Hematopoietic multipotent progenitor cell treated with erythropoietin and hydrocortisone succinate and interleukin-3 and kit ligand, for 15 days (in vitro differentiated cells): ENCODE results near the gene ZNF646.

Experiments
- DNase-seq: peaks from one replicate; pipeline ENCODE4 v3.0.0-alpha.2; 2015; ENCODE audit warnings: low spot score

ZNF646 gene

DNA sequence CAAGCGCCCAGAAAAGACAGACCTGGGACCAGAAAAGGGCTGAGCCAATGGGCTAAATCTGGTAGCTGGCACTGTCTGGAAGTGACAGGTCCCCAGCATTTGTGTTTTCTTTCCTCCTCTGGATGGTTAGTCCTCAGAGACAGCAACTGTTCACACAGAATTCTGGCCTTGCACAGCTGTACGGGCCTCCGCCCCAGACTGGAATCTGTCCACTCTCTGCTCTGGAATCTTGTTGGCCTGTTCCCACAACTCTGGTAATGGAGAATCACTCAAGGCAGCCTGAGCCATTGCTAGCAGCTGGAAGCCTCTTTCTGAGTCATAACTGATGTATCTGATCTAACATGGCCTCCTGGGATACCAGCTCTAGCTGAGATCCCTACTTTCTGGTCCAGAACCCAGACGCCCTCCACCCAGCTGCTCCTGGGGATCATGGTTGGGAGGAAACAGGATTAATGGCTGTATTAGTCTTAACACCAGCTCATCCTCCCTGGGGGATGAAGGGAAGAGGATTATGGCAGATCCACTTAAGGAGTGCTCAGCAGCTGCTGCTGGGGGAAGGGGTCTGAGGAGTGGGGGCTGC is 9.2 kb upstream of the ZNF646 start:
- DNase-seq = no peak

DNA sequence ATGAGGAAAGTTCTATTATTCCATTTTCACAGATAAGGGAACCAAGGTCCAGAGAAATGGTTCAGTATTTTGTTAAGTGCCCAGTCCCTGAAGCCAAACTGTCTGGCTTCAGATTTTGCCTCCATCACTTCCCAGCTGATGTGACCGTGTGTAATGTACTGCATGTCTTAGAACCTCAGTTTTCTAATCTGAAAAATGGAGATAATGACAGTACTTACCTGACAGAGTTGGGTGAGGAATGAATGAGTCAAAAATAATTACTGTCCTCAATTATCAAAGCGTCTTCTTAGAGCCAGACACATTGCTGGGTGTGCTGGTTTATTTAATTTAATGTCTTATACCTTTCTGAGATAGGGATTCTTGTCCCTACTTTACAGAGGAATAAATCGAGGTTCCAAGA is 6.9 kb upstream of the ZNF646 start:
- DNase-seq = no peak

DNA sequence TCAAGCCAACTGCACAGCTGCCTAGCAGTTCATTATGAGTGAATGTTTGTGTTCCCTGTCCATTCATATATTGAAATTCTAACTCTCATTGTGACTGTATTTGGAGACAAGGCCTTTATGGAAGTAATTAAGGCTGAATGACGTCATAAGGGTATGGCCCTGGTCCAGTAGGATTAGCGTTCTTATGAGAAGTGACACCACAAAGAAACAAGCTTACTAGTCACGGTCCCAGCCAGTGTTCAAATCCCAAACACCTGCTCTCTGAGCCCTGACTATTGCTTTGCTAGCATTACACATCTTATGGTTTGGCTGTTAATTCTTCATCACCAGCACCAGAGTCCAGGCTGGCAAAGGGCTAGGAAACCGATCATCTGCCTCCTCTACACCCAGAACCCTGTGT is 2.4 kb upstream of the ZNF646 start:
- peak; percentile 12 for DNase-seq

DNA sequence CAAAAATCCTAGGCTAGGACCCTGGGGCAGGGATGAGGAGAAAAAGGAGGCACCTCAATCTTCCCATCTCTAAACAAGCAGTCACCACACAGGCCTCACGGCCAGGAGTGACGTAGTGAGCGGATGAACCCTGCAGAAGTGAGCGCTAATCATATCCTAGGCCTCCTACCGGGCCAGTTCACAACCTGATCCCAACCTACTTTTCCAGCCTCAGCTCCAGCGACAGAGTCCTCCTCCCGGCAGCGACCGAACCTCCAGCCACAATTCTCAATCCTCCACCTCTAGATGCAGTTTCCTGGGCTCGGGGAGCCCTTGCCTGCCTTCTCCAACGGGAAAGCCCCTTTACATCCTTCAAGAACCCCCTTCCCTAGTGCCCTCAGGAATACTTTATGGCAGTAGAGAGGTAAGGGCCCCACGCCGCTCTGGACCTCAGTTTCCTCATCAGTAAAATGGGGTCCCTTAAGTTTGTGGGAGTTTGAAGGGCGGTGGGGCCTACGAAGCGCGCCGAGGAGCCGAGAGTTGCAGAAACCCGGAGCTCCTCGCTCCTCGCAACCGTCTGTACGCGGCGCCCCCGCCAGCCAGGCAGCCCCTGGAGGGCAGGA is 1.6 kb upstream of the ZNF646 start:
- peak; percentile 47 for DNase-seq

DNA sequence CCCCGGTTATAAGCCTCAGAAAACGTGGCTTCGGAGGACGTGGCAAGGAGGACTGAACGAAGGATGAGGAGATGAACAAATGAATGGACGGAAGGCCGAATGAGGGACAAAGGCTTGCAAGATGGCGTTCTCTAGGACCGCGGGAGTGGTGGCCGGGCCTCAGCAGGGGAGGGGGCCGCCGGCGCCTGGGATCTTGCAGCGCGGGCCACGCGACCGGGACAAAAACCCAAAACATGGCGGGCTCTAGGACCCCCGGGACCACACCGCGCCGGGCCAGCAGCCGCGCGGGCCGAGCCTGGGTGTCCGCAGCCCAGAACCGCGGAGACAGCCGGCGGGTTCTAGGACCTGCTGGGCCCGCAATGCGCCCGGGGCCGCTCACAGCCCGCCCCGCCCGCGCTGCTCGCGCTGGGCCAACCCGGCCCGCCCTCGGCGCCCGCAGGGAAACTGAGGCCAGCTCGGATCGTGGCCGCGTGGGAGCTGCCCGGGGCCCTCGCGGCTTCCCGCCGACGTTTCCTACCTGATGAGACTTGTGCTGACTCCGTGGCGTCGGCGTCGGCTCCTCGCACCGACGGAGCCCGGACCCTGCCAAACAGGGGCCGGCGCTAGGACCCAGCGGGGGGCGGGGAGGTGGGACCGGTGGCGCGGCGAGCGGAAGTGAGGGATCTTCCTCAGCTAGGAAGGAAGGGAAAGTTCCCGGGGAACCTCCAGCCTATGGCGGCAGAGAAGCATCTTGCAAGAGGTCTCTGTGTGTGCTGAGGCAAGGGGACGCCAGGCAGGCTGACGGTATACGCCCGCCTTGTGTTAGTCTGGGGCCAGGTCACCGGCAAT is 866 bp upstream of the ZNF646 start:
- DNase-seq = peak; percentile 82

DNA sequence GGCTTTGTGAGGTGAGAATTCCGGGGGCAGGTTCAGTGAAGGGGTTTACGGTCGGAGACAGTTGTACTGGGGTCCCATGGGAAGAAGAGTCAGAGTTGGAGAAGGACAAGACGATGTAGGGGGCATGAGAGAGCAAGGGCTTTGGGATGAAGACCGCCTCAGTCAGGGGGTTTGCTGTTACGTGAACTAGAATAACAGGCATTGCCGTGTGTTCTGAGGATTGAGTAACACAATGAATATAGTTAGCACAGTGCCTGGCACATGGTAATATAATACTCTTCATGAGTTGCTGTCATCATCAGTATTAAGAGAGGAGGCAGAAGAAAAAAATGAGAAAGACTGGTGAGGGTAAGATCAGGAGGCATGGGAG is 577 bp downstream of the ZNF646 start:
- no peak for DNase-seq

DNA sequence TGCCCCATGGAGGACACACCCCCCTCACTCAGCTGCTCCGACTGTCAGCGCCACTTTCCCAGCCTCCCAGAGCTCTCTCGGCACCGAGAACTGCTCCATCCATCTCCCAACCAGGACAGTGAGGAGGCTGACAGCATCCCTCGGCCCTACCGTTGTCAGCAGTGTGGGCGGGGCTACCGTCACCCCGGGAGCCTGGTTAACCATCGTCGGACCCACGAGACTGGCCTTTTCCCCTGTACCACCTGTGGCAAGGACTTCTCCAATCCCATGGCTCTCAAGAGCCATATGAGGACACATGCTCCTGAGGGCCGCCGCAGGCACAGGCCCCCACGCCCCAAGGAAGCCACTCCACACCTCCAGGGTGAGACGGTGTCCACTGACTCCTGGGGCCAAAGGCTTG is 2.1 kb downstream of the ZNF646 start:
- no peak for DNase-seq

DNA sequence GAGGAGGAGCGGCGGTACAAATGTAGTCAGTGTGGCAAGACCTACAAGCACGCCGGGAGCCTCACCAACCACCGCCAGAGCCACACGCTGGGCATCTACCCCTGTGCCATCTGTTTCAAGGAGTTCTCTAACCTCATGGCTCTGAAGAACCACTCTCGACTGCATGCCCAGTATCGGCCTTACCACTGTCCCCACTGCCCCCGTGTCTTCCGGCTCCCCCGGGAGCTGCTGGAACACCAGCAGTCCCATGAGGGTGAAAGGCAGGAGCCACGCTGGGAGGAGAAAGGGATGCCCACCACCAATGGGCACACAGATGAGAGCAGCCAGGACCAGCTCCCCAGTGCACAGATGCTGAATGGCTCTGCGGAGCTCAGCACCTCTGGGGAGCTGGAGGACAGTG is 2.8 kb downstream of the ZNF646 start:
- DNase-seq = no peak

DNA sequence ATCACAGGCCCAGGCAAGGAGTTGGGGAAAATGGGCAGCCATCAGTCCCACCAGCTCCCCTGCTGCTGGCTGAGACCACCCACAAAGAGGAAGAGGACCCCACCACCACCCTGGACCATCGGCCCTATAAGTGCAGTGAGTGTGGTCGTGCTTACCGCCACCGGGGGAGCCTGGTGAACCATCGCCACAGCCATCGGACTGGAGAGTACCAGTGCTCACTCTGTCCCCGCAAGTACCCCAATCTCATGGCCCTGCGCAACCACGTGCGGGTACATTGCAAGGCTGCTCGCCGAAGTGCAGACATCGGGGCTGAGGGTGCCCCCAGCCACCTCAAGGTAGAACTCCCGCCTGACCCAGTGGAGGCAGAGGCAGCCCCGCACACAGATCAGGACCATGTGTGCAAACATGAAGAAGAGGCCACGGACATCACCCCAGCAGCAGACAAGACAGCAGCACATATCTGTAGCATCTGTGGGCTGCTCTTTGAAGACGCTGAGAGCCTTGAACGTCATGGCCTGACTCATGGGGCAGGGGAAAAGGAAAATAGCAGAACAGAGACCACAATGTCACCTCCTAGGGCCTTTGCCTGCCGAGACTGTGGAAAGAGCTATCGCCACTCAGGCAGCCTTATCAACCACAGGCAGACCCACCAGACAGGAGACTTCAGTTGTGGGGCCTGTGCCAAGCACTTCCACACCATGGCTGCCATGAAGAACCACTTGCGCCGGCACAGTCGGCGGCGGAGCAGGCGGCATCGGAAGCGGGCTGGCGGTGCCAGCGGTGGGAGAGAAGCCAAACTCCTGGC is 3.6 kb downstream of the ZNF646 start:
- peak; percentile 83 for DNase-seq

DNA sequence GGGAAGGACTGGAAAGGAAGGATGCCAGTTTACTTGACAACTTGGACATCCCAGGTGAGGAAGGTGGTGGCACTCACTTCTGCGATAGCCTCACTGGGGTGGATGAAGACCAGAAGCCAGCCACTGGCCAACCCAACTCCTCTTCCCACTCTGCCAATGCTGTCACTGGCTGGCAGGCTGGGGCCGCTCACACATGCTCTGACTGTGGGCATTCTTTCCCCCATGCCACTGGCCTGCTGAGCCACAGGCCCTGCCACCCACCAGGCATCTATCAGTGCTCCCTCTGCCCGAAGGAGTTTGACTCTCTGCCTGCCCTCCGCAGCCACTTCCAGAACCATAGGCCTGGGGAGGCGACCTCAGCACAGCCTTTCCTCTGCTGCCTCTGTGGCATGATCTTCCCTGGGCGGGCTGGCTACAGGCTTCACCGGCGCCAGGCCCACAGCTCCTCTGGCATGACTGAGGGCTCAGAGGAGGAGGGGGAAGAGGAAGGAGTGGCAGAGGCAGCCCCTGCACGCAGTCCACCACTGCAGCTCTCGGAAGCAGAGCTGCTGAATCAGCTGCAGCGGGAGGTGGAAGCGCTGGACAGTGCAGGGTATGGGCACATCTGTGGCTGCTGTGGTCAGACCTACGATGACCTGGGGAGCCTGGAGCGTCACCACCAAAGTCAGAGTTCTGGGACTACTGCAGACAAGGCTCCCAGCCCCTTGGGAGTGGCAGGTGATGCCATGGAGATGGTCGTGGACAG is 4.5 kb downstream of the ZNF646 start:
- DNase-seq = no peak

DNA sequence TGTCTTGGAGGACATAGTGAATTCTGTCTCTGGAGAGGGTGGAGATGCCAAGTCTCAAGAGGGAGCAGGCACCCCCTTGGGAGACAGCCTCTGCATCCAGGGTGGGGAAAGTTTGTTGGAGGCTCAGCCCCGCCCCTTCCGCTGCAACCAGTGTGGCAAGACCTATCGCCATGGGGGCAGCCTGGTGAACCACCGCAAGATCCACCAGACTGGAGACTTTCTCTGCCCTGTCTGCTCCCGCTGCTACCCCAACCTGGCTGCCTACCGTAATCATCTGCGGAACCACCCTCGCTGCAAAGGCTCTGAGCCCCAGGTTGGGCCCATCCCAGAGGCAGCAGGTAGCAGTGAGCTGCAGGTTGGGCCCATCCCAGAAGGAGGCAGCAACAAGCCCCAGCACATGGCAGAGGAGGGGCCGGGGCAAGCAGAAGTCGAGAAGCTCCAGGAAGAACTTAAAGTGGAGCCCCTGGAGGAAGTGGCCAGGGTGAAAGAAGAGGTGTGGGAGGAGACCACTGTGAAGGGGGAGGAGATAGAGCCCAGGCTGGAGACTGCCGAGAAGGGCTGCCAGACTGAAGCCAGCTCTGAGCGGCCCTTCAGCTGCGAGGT is 5.2 kb downstream of the ZNF646 start:
- no peak for DNase-seq

DNA sequence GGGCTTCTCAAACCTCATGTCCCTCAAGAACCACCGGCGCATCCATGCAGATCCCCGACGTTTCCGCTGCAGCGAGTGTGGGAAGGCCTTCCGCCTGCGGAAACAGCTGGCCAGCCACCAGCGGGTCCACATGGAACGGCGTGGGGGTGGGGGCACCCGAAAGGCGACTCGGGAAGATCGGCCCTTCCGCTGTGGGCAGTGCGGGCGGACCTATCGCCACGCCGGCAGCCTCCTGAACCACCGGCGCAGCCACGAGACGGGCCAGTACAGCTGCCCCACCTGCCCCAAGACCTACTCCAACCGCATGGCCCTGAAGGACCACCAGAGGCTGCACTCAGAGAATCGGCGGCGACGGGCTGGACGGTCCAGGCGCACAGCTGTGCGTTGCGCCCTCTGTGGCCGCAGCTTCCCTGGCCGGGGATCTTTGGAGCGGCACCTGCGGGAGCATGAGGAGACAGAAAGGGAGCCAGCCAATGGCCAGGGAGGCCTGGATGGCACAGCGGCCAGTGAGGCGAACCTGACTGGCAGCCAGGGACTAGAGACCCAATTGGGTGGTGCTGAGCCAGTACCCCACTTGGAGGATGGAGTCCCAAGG is 5.9 kb downstream of the ZNF646 start:
- no peak for DNase-seq

DNA sequence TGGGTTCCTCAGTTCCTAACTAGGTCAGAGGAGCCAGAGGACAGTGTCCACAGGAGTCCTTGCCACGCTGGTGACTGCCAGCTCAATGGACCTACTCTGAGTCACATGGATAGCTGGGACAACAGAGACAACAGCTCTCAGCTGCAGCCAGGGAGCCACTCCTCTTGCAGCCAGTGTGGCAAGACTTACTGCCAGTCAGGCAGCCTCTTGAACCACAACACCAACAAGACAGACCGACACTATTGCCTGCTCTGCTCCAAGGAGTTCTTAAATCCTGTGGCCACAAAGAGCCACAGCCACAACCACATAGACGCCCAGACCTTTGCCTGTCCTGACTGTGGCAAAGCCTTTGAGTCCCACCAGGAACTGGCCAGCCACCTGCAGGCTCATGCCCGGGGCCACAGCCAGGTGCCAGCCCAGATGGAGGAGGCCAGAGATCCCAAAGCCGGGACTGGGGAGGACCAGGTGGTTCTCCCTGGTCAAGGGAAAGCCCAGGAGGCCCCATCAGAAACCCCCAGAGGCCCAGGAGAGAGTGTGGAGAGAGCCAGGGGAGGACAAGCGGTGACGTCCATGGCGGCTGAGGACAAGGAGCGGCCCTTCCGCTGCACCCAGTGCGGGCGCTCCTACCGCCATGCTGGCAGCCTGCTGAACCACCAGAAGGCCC is 6.7 kb downstream of the ZNF646 start:
- no peak for DNase-seq

DNA sequence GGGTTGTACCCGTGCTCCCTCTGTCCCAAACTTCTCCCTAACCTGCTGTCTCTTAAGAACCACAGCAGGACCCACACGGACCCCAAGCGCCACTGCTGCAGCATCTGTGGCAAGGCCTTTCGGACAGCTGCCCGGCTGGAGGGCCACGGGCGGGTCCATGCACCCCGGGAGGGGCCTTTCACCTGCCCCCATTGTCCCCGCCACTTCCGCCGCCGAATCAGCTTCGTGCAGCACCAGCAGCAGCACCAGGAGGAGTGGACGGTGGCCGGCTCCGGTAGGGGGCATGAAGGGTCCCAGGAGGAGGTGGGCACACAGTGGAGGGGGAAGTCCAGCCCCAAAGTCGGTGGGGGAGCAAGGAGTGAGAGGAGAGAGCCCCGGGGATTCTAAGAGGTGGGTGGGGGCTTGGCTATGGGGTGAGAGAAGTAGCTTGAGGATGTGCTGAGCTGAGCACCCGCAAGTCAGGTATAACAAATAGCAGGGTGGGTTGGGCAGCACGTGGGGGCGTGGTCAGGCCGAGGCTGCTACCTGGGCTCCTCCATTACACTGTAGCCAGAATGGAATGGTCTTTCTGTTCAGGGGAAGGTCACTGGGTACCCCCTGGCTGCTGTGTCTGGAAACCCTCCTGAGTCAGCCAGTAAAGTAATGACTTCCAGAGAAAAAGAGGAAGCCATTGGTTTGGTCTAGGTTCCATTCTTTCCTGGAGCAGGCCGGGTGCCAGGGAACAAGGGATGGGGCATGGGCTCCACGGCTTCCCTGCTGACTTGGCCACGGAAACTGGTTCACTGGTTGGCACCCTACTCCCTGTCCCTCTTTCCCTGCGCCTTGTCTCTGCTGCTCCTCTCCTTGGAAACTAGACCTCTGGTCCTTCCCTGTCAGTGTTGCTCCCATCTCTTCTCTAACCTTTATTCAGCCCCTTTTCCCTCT is 7.5 kb downstream of the ZNF646 start:
- DNase-seq = no peak

DNA sequence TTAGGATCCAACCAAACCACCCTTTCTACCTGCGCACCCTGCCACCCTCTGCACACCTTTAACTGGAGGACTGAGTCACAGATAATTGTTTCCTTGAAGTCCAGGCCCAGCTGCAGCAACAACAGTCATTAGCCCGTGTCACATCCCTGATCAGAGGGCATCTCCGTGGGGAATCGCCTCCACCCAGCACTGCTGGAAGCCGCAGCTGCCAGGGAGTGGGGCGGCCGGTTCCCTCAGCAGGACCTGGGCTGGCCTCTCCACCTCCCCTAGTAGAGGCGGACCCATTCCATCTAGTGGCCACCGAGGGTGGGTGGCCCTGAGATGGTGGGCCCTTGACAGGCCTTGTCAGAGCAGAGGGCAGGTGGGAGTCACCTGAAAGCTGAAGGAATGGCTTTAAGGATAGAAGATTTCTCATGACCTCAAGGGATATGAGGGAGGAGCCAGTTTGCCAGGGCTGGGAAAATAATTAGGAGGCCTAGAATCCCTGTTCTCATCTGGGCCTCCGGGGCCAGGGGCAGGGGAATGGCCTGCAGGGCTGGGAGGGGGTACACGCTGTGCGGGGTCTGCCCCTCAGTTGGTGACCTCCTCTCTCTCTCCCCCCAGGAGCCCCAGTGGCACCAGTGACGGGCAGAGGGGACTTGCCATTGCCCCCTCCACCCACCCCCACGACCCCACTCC is 8.3 kb downstream of the ZNF646 start:
- DNase-seq = no peak

DNA sequence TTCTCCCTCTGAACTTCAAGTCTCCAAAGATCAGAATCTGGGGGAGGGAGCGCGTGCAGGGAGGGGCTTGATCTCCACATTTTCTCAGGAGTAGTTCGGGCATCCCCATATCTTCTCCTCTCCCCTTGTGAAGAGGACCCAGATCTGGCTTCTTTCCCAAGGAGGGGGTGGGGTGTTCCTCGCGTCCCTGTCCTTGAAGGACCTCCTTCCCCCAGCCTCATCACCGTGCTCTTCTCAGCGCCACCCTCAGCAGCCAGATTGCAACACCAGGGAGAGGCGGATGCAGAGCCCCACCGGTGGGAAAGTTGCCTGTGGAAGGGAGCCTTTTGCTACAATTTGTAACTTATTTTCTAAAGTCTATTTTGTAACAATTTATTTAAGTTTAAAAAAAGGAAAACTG is 8.9 kb downstream of the ZNF646 start:
- DNase-seq = no peak

DNA sequence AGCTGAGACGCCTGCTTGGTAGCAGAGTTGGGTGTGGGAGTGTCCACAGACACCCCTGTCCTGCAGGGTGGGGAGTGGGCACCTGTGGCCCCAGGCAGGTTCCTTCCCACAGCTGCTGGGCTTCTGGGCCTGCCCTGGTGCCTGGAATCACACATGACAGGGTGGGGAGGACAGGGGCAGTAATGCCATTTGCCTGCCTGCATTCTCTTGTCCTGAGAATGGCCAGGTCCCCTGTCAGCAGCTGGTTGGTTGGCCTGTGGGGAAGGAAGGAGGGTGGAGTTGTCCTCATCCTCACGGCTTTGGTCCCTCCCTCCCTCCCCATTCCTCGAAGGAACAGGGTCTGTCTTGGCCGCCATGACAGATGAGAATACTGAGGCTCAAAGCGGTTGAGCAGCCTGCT is 9.3 kb downstream of the ZNF646 start:
- no peak for DNase-seq

DNA sequence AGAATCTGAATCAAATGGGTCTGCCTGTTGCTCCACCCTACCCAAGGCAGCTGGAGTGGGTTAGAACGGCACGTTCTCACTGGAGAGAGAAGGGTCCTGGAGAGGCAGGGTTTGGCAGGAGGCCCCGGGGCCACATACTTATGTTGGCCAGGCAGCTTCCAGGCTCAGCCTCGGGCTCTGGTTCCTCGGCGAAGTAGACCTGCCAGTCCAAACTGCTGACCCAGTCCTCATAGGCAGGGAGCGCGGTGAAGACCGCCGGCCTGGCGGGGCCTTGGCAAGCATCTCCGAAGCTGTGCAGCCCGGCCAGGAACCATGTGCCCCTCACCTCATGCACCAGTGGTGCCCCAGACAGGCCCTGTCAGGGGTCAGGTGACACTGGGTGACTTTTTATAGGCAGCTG is 9.8 kb downstream of the ZNF646 start:
- DNase-seq = no peak
